Measurements from ENCODE around the gene IRAK3.
"Not testable (repeated sequence)": the region's sequence is repeated elsewhere in the genome, so short reads cannot be mapped to it uniquely, and the experiment has no call there.

Gene IRAK3

DNA sequence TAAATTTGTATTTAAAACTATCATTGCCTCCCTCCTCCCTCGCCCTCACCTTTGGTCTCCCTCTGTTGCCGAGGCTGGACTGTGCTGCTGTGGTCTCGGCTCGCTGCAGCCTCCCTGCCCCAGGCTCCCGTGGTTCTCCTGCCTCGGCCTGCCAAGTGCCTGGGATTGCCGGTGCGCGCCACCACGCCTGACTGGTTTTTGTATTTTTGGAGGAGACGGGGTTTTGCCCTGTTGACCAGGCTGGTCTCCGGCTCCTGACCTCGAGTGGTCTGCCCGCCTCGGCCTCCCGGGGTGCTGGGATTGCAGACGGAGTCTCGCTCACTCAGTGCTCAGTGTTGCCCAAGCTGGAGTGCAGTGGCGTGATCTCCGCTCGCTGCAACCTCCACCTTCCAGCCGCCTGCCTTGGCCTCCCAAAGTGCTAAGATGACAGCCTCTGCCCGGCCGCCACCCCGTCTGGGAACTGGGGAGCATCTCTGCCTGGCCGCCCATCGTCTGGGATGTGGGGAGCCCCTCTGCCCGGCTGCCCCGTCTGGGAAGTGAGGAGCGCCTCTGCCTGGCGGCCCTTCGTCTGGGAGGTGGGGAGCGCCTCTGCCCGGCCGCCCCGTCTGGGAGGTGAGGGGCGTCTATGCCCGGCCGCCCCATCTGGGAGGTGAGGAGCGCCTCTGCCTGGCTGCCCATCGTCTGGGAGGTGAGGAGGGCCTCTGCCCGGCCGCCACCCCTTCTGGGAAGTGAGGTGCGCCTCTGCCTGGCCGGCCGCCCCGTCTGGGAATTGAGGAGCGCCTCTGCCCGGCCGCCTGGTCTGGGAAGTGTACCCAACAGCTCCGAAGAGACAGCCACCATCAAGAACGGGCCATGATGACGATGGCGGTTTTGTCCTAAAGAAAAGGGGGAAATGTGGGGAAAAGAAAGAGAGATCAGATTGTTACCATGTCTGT, 14.4 kb upstream of the IRAK3 start:
- DNase-seq (ENCODE audit: low read depth), result not testable (repeated sequence)

DNA sequence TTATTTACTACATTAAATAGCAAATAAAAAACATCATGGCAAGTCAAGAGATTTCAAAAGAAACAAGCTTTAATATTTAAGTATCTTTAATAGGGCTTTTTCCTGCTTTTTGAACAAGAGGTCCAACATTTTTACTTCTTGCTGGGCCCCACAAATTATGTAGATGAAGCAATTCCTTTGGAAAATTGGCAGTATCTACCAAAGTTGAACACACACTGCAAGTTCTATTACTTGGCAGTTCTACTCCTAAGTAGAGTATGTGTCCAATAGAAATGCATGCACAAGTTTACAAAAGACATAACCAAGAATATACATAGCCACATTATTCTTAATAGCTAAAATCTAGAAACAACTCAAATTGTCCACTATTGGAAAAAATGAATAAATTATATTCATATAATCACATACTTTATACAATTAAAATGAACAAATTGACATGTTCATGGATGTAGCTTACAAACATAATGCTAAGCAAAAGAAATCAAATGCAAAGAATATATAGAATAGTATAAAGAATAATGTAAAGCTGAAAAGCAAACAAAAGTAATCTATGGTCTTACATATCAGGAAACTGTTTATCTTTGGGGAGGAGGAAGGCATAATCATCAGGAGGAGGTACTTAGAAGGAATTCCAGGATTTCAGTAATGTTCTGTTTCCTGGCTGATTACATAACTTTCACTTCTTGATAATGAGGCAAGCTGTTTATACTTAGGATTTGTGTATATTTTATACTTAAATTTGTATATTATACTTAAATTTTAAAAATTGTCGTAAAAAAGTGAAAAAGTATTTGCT, 12.7 kb upstream of the IRAK3 start:
- DNase-seq (ENCODE audit: low read depth), result no peak

DNA sequence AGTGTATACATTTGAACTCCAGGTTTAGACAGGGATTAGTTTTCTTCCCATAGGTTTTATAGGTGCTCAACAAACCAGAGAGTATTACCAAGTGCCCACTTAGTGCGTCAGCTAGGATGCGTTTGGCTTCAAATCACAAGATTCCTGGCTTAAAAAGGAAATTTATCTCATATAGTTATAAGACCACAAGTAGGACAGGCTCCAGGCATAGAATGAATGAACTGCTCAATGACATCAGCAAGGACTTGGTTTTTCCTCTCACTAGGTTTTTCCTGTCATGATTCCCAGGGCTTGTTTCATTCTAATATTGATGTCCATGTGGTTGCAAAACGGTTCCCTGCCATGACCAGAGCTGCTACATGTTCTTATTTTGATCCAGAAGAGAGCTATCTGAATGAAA, 6.1 kb upstream of the IRAK3 start:
- no peak for DNase-seq (ENCODE audit: low read depth)

DNA sequence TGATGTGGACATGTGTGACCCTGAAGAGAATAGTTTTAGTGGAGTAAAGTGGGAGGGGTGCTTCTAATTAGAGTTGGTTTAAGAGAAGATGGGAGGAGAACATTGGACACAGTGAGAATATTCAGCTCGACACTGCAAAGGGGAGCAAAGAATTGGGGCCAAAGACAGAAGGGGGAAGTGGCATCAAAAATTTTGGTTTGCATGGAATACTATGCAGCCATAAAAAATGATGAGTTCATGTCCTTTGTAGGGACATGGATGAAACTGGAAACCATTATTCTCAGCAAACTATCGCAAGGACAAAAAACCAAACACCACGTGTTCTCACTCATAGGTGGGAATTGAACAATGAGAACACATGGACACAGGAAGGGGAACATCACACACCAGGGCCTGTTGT, 4.2 kb upstream of the IRAK3 start:
- DNase-seq (ENCODE audit: low read depth), result not testable (repeated sequence)

DNA sequence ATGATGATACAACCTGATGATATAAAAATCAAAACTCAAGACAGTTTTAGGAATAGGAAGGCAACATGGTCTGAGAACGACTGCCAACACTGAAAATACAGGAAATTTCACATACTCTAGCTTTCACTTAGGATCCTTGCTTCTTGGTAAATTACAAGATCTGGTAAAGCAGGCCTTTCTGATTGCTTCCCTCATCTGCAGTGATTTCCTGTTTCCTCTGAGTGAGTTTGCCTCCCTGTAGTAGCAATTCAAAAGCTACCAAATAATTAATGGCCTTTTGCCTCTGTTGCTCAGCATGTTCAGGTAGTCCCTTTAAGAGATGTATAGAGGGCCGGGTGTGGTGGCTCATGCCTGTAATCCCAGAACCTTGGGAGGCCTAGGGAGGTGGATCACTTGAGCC, 2.0 kb upstream of the IRAK3 start:
- no peak for DNase-seq (ENCODE audit: low read depth)

DNA sequence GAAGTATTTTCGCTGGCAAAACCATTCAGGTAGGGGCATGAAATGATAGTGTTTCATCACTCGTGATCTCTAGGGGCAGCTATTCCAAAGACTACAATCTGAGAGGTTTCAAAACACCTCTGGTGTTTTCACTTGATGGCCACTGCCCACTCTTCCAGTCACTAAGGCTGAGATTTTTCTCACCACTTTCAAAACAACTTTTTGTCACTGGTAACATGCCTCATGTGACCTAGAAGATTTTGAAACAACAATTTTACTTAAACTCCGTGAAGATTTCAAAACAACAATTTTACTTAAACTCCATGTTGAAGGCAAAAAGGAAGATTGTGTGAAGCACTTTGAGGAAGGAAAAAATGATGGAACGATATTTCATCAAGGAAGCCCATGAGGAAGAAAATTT, 1.2 kb upstream of the IRAK3 start:
- no peak for DNase-seq (ENCODE audit: low read depth)

DNA sequence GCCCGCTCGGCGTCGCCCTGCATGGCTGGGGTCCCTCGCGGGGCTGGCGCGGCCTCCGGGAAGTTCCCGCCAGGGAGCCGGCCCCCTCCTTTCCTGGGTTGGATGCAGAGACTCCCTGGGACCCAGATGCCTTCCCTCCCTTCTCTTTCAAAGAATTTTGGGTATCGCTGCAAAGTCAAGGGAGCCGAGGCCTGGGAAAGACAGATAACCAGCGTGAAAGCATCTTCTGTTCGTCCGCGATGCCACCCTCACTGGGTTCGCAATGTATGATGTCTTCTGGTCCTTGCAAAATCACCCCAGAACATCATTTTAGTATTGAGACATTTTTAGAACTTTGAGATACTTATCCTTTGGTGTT, 451 bp downstream of the IRAK3 start:
- no peak for DNase-seq (ENCODE audit: low read depth)

DNA sequence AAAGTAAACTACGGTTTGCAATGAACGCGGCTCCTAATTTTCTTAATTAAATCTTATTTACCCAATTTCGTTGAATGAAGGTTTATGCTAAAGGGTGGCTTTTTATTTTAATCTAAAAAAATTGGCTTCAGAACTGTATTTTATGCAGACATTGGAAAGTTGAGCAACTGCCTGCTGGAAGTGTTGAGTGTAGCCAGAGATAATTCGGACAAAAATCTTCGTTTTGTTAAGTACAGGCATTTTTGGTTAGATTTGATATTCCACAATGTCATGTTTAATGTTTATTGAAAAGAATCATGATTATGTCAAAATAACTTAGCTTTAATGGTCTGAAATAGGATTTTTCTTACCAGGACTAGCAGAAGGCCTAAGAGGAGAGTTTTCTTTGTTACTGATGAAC, 875 bp downstream of the IRAK3 start:
- DNase-seq (ENCODE audit: low read depth), result no peak

DNA sequence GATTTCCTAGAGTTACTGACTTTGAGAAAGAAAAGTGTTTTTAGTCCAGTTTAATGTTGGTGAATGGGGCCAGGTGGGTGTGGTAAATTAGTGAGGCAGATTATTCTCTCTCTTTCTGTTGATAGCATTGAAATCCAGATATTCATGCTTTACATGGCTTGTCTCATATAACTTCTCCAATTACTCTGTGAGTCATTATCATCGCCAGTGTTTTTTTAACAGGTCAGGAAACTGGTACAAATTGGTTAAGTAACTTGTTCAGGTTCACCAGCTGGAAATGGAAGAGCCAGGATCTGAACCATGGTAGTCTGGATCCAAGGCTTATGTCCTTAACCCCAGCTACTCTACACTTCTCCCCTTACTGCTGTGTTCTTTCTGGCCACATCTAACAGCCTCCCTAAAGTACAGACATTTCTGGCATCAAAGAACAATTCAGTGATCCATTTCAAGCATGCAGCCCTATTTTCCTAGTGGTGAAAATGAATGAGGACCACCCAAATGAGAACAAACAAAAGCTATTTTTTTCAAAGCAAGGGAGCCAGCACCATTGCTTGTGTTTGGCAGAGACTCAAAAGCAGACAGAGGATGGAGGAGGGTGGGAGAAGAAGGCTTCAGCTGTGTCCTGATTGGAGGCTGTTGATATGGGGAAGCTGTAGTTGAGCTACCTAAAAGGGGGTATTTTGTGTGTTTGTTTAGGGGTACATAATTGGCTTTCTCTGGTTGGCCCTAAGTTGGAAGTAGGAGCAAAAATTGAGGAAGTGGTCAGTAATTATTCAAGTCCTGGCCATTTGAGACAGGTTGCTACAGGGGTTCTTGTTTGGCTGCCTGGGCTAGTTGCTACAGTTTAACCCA, 1.7 kb downstream of the IRAK3 start:
- DNase-seq (ENCODE audit: low read depth), result no peak

DNA sequence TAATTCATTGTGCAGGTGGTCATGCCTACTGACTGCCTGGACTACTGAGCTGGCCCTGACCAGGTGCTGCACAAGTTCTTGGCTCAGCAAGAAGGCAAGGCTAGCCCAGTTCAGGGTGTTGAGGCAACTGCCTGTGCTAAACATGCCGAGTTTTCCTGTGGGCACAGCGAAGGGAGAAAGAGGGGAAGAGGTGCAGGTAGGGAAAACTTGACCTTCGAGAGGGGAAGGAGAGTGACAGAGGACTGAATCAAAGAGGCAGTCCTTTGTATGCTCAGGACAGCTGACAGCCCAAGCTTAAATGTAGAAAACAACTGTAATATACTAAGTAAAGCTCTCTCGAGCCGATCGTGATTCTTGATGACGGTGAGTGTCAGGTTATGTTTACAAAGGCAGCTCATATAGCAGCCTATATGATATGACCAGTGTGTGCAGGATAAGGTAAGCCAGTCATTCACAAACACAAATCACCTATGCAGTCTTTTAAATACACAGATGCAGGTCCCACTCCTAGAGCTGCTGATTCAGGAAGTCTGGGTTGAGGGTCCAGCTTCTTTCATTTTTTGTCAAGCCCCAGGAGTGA, 2.6 kb downstream of the IRAK3 start:
- DNase-seq (ENCODE audit: low read depth), result no peak

GRCh38 chr12:66194122-66194521, 5.1 kb downstream of the IRAK3 start:
- DNase-seq (ENCODE audit: low read depth), result no peak

DNA sequence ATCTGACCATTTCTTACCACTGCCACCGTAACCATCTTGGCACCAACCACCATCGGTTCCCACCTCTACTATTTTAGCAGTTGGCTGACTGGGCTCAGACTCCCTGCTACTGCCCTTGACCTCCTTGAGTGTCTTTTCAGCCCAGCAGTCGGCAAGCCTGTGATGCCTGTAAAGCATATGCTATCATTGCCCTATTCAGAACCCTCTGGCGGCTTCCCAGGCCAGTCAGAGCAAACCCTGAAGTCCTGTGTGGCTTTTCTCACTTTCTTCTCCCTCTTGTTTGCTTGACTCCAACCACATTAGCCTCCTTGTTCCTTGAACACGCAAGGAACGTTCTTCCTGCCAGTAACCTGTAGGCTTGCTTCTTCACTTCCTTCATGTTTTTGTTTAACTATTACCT, 6.2 kb downstream of the IRAK3 start:
- no peak for DNase-seq (ENCODE audit: low read depth)

DNA sequence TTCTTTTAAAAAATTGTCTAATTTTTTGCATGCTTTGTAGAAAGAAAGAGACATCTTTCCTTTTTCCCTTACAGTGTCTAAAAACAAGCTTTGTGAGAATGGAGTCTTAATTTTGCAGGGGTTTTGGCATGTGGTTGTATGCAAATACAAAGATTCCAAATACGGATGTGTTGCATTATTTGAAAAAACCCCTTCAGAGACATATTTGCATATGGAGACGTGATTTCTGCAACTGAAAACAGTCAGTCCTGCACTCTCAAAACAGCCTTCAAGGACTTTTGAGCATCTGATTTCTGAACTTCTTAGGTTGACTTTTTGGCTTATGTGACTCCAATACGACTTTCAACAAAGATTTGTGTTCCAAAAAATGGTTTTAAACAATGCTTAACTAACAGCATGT, 7.8 kb downstream of the IRAK3 start:
- no peak for DNase-seq (ENCODE audit: low read depth)

- no peak for DNase-seq (ENCODE audit: low read depth)
These were observed 8.5 kb downstream of the IRAK3 start for GRCh38 chr12:66197495-66197921.

GRCh38 chr12:66199141-66199540, 10.1 kb downstream of the IRAK3 start:
- no peak for DNase-seq (ENCODE audit: low read depth)

- no peak for DNase-seq (ENCODE audit: low read depth)
These were observed 11.0 kb downstream of the IRAK3 start for GRCh38 chr12:66199831-66200509.

GRCh38 chr12:66203820-66204219, 14.8 kb downstream of the IRAK3 start:
- DNase-seq (ENCODE audit: low read depth), result no peak

- no peak for DNase-seq (ENCODE audit: low read depth)
These were observed 17.1 kb downstream of the IRAK3 start for GRCh38 chr12:66206141-66206540.

GRCh38 chr12:66210840-66211239, 21.8 kb downstream of the IRAK3 start:
- DNase-seq (ENCODE audit: low read depth), result no peak

- not testable (repeated sequence) for DNase-seq (ENCODE audit: low read depth)
These were observed 22.6 kb downstream of the IRAK3 start for GRCh38 chr12:66211573-66211972.

DNA sequence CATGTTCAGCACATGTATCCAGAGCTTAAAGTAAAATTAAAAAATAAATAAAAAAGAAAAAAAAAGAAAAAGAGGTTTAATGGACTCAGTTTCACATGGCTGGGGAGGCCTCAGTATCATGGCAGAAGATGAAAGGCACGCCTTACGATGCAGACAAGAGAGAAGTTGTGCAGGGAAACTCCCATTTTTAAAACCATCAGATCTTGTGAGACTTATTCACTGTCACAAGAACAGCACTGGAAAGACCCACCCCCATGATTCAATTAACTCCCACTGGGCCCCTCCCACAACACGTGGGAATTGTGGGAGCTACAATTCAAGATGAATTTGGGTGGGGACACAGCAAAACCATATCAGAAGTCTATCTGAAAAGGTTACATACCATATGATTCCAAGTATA, 24.0 kb downstream of the IRAK3 start:
- not testable (repeated sequence) for DNase-seq (ENCODE audit: low read depth)

Data from activated T-helper 1 cell treated with Interleukin-2 at 50 U/mL for 16 hours (primary cell).